ENCODE measurements around the gene RIC1.

The RIC1 gene

GRCh38 chr9:5684101-5684500, 55.2 kb downstream of the RIC1 start:
- TF ChIP-seq TSHZ1 (tag by site-specific recombination; IDR thresholded peaks at IDR 0.05; ENCODE audit: borderline replicate concordance): no peak
- no peaks in the 10 kb centered on the region for H3K36me3 ChIP-seq (ENCODE audit: control insufficient read depth in 2 of 2, insufficient read depth in 1 of 2, low read length in 2 of 2)
- no peaks in the 10 kb centered on the region for H3K9me3 ChIP-seq (ENCODE audit: control insufficient read depth, insufficient read depth, low read depth, low read length)
- ChIA-PET CTCF (no interaction called here), POLR2A (no interaction called here)
- no peak overlapping the region for H3K4me3 ChIP-seq (ENCODE audit: low read depth, low read length)
- H3K4me1 ChIP-seq (ENCODE audit: control insufficient read depth, insufficient read depth, low read length): no peaks in the 10 kb centered on the region
- no peak overlapping the region for H3K27ac ChIP-seq (ENCODE audit: extremely low read depth, low read depth, low read length)

GRCh38 chr9:5688109-5688508, 59.2 kb downstream of the RIC1 start:
- H3K9me3 ChIP-seq (ENCODE audit: control insufficient read depth, insufficient read depth, low read depth, low read length): no peaks in the 10 kb centered on the region
- ChIA-PET CTCF (interaction anchor here (1.2 kb wide), 1 partner anchor 11 kb away, joined by 5 read pairs; no protein-coding TSS in a partner anchor), POLR2A (interaction anchor here (0.7 kb wide), 1 partner anchor 1188 kb away, joined by 8 read pairs; no protein-coding TSS in a partner anchor)
- H3K4me3 ChIP-seq (ENCODE audit: low read depth, low read length): no peak overlapping the region
- no peak overlapping the region for H3K27ac ChIP-seq (ENCODE audit: extremely low read depth, low read depth, low read length)
- H3K4me1 ChIP-seq (ENCODE audit: control insufficient read depth, insufficient read depth, low read length): no peaks in the 10 kb centered on the region
- H3K36me3 ChIP-seq (ENCODE audit: control insufficient read depth in 2 of 2, insufficient read depth in 1 of 2, low read length in 2 of 2): no peaks in the 10 kb centered on the region
- no peak for TF ChIP-seq ZNF830 (tag by site-specific recombination; IDR thresholded peaks at IDR 0.05; ENCODE audit: low read depth)
- TF ChIP-seq ZNF837 (tag by site-specific recombination; IDR thresholded peaks at IDR 0.05): no peak
- TF ChIP-seq GLI2 (tag by site-specific recombination; IDR thresholded peaks at IDR 0.05; ENCODE audit: borderline replicate concordance, low read depth): no peak
- TF ChIP-seq ATF2 (tag by site-specific recombination; IDR thresholded peaks at IDR 0.05; ENCODE audit: low read depth): no peak

GRCh38 chr9:5690278-5690677, 61.4 kb downstream of the RIC1 start:
- no peaks in the 10 kb centered on the region for H3K36me3 ChIP-seq (ENCODE audit: control insufficient read depth in 2 of 2, insufficient read depth in 1 of 2, low read length in 2 of 2)
- POLR2A ChIA-PET: no interaction called here
- TF ChIP-seq, protein P1, sequence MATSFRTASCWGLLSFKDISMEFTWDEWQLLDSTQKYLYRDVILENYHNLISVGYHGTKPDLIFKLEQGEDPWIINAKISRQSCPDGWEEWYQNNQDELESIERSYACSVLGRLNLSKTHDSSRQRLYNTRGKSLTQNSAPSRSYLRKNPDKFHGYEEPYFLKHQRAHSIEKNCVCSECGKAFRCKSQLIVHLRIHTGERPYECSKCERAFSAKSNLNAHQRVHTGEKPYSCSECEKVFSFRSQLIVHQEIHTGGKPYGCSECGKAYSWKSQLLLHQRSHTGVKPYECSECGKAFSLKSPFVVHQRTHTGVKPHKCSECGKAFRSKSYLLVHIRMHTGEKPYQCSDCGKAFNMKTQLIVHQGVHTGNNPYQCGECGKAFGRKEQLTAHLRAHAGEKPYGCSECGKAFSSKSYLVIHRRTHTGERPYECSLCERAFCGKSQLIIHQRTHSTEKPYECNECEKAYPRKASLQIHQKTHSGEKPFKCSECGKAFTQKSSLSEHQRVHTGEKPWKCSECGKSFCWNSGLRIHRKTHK (tag by site-specific recombination; IDR thresholded peaks at IDR 0.05): no peak
- no peak for TF ChIP-seq CTCF (tag by site-specific recombination; IDR thresholded peaks at IDR 0.05)
- no peak for TF ChIP-seq ZNF558 (tag by site-specific recombination; IDR thresholded peaks at IDR 0.05)
- TF ChIP-seq, protein P2, sequence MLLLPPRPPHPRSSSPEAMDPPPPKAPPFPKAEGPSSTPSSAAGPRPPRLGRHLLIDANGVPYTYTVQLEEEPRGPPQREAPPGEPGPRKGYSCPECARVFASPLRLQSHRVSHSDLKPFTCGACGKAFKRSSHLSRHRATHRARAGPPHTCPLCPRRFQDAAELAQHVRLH (tag by site-specific recombination; IDR thresholded peaks at IDR 0.05): no peak
- TF ChIP-seq ZNF184 (tag by site-specific recombination; IDR thresholded peaks at IDR 0.05): no peak
- no peak for TF ChIP-seq MEIS1 (CRISPR knock-in tag; IDR thresholded peaks at IDR 0.05; ENCODE audit: borderline replicate concordance)
- TF ChIP-seq ZNF449 (tag by site-specific recombination; IDR thresholded peaks at IDR 0.05): no peak
- no peak overlapping the region for H3K27ac ChIP-seq (ENCODE audit: extremely low read depth, low read depth, low read length)
- peaks cover 4% of the 10 kb centered on the region; the same call in 1 of the 2 replicates for H3K4me1 ChIP-seq (ENCODE audit: control insufficient read depth, insufficient read depth, low read length)
- H3K4me3 ChIP-seq (ENCODE audit: low read depth, low read length): no peak overlapping the region
- H3K9me3 ChIP-seq (ENCODE audit: control insufficient read depth, insufficient read depth, low read depth, low read length): no peaks in the 10 kb centered on the region
- CTCF ChIA-PET: no interaction called here
